Adrenal gland (tissue), 5 donors: ENCODE results near the gene FREM2.

Source experiments
- POLR2A ChIP-seq, 2 donors: fragments of 450-650 bp; IDR thresholded peaks; one replicate each; pipeline ENCODE4 v1.6.1; 2017; ENCODE audit warnings: antibody characterized with exemption in 2 of 2, mild to moderate bottlenecking in 2 of 2, moderate library complexity in 1 of 2
- TF ChIP-seq, protein P1 (sequence below), 6 experiments: fragments of 450-650 bp in 4 of 6; fragments of 200-600 bp in 2 of 6; sonication (generic) in 1 of 6; IDR thresholded peaks; 1 replicate in 5 of 6; 2 replicates in 1 of 6; pipeline versions ENCODE4 v1.5.1 to v1.8.0; 2016 to 2021; ENCODE audit warnings: antibody characterized with exemption in 6 of 6, mild to moderate bottlenecking in 2 of 6, moderate library complexity in 1 of 6
- donor health status: DM: no; HTN: no; CAD: no.

DNA sequence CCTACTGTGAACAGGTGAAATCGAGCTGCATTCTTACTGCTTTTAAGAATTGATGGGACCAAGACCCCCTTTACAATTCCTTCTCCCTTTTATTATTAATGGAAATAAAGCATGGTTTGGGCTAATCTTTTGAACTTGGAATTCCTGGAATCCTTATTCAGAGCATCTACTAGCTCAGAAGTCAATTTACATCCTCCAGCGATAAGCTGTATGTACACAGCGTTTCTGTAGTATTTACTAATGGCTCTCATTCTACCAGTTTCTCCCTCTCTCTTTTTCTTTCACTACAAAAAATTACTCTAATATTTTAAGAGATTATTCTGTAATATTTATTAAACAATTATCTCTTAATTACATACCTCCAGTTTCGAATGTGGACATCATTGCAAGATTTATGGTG is 31.5 kb downstream of the FREM2 start:
- TF ChIP-seq, protein P1, sequence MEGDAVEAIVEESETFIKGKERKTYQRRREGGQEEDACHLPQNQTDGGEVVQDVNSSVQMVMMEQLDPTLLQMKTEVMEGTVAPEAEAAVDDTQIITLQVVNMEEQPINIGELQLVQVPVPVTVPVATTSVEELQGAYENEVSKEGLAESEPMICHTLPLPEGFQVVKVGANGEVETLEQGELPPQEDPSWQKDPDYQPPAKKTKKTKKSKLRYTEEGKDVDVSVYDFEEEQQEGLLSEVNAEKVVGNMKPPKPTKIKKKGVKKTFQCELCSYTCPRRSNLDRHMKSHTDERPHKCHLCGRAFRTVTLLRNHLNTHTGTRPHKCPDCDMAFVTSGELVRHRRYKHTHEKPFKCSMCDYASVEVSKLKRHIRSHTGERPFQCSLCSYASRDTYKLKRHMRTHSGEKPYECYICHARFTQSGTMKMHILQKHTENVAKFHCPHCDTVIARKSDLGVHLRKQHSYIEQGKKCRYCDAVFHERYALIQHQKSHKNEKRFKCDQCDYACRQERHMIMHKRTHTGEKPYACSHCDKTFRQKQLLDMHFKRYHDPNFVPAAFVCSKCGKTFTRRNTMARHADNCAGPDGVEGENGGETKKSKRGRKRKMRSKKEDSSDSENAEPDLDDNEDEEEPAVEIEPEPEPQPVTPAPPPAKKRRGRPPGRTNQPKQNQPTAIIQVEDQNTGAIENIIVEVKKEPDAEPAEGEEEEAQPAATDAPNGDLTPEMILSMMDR (IDR thresholded peaks at IDR 0.05), result no peak
- no peak for TF ChIP-seq POLR2A (IDR thresholded peaks at IDR 0.05)
